GM19023 (cell line): Measurements from ENCODE around the gene RECK.

Source experiments
- ATAC-seq: cut with Tn5 transposase; IDR thresholded peaks from one replicate; pipeline ENCODE4 v1.9.1; 2021; ENCODE audit warnings: mild to moderate bottlenecking, moderate library complexity; ENCODE audit not compliant: unreplicated experiment

The RECK gene

GRCh38 chr9:36136894-36137391 is 100.2 kb downstream of the RECK start:
- ATAC-seq, result peak; percentile 16

- no peak for ATAC-seq
Observed at GRCh38 chr9:36137392-36138004, 100.8 kb downstream of the RECK start.

GRCh38 chr9:36138496-36138895 is 101.8 kb downstream of the RECK start:
- no peak for ATAC-seq

- no peak for ATAC-seq
Observed at GRCh38 chr9:36138901-36139300, 102.2 kb downstream of the RECK start.

- ATAC-seq, result no peak
Observed at GRCh38 chr9:36140086-36141084, 103.7 kb downstream of the RECK start.

DNA sequence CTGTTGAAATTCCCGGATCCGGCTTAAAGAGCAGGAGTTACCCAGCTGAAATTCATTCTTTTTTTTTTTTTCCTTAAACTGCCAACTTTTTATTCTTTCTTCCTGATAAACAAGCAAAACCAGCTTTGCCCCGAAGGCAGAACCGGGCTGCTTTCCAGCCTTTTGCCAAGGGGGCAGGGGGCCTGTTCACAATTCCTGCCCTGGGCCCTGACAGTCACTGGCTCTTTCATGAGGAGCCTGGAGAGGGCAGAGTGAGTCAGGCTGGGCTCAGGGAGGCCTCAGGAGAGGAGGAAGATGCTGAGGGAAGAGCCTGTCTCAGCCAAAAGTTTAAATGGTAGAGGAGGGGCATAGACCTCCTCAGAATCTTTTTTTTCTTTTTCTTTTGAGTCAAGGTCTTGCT is 104.6 kb downstream of the RECK start:
- ATAC-seq, result no peak

DNA sequence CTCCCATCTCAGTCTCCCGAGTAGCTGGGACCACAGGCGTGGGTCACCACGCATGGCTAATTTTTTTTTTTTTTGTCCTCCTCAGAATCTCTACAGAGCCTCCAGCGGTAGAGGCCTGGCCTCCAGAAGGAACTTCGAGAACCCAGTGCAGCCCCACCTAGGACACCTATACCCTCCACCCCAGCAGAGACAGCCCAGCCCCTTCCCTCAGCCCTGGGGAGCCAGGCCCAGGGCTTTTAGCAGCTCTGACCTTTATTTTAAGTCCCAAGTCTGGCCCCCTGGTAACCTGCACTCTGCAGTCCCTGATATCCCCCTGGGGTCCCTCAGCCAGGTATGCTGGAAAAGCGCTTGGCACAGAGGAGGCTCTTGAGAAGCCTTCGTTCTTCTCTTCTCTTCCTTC is 105.0 kb downstream of the RECK start:
- ATAC-seq, result no peak

DNA sequence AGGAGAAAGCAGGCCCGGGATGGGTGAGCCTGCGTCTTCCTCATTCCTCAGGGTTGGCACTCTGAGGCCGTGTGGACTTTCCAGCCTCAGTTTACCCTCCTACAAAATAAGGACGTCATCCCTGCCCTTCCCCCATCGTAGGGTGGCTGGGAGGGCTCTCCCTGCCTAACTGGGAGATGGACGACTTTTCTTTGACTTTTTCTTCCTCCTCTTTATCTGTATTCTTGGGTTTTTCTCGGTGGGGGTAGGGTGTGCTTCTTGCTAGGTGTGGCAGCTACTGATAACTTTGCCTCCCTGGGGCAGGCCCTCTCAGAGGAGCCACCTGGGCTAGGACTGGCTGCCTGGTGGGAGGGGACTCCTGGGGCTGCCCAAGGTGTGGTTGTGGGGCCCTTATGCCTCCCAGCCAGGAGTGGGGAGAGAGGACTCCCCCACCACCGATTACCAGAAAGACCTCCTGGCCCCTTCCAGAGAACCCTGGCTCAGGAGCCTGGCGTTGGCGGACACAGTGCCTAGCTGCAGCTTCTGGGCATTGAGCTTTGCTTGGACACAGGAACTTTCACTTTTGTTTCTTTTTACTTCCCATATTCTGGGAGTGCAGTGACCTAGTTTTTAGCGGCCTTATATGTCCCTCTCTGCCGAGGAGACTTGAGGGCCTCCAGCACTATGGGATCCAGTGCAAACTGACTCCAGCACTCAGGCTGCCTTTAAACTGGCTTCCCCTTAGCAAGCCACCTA is 106.0 kb downstream of the RECK start:
- no peak for ATAC-seq

DNA sequence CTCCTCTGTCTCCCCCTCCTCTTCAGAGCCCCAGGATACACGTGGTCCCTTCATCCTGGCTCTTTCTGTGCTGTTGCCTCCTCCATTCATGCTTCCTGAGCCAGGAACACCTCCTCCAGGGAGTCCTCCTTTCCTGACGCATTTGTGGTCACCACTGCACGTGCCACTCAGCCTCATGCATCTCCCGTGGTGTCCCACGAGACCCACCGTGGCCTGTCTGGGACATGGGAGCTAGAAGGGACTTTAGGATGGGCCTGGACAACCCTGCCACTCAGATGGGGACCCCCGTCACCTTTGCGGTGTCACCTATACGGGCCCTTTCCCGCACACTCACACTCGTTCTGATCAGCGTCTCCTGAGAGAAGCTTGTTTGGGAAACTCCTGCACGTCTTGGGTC is 106.5 kb downstream of the RECK start:
- no peak for ATAC-seq

DNA sequence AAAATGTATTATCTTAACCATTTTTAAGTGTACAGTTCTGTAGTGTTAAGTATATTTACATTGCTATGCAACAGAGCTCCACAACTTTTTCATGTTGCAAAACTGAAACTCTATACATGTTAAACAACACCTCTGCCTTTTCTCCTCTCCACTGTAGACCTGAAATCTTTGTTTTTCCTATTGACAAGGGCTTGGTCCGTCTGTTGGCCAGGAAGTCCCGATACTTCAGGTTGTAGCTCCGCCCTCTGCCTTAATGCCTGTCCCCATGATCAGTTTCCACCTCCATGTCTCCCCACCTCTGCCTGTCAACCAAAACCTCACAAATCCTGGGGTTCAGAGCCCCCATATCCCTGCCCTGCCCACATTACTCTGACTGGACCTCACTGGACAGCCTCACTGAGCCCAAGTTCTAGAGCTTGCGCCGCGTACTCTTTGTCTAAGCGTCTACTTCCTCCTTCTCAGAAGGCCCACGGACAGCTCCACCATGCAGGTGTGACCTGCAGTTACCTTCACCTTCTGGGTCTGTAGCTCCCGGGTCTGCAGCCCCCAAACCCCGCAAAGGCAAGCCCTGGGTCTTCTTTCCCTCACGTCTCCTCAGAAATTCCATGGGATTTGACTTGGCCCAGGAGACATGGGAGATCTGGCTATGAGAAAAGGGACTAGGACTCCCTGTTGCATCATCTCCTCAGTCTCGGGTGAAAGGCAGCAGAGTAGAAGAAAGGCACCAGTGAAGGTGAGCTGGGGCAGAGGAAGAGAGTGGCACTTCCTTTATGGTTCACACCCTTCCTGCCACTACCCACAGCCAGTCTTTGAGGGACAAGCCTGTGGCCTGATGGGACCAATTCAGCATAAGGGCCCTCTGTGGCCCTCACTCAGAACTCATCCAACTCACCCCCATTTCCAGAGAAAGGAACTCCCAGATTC is 107.9 kb downstream of the RECK start:
- ATAC-seq, result no peak

DNA sequence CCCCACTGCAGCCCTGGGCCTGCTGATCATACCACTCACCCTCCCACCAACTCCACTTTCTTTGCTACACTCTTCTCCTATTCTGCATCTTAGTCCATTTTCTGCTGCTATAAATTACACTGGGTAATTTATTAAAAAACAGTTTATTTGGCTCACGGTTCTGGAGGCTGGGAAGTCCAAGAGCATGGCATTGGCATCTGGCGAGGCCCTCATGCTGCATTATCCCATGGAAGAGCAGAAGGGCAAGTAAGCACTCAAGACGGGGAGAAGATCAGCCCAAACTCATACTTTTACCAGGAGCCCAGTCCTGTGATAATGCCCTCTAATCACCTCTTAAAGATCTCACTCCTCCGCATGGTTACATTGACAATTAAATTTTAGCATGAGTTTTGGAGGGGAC is 109.3 kb downstream of the RECK start:
- no peak for ATAC-seq

DNA sequence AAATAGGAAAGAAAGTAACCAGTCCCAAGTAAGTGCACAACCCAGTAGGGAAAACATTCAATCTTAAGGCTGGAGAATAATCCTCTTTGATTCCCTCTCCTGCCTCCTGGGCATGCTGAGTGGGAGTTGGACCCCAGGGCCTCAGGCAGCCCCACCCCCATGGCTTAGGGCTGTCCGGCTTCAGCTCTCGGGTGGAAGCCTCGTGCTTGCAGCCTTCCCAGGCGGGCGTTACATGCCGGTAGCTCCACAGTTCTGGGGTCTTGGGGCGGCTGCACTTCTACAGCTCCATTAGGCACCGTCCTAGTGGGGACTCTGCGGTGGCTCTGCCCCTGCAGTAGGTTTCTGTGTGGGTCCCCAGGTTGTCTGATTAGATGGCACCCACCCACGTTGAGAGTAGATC is 109.9 kb downstream of the RECK start:
- no peak for ATAC-seq

GRCh38 chr9:36147441-36148175 is 110.9 kb downstream of the RECK start:
- ATAC-seq, result no peak

GRCh38 chr9:36148311-36149051 is 111.8 kb downstream of the RECK start:
- no peak for ATAC-seq

DNA sequence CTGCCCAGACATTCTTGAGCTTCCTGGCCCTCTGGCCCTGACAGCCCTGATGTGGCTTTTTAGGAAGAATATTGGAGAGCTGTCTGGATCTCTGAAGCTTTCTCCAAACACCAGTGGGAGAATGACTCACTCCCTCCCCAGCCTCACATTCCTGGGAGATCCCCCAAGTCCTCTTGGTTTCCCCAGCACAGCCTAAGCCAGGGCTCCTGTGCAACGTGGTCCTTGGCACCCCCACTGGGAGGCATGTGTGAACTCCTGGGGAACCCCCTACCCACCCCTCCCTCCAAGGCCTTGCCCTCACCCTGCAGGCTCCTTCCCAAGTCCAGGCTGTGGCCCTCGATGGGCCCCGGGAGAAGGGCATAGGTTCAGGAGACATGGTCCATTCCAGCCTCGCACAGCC is 112.5 kb downstream of the RECK start:
- ATAC-seq, result no peak

GRCh38 chr9:36150574-36151315 is 114.0 kb downstream of the RECK start:
- ATAC-seq, result no peak

- peak; percentile 77 for ATAC-seq
Observed at GRCh38 chr9:36151316-36152210, 114.8 kb downstream of the RECK start.
